NT2/D1 (cell line): ENCODE results near the gene MYO1E.

Experiments
- SUZ12 ChIP-seq: IDR thresholded peaks from 2 replicates; pipeline ENCODE4 v1.6.1; 2011; ENCODE audit not compliant: insufficient read length, insufficient read depth; ENCODE audit errors: extremely low read depth
- ZNF274 ChIP-seq: IDR thresholded peaks from 2 replicates; pipeline ENCODE4 v1.6.1; 2011; ENCODE audit warnings: mild to moderate bottlenecking, low read depth, low read length

DNA sequence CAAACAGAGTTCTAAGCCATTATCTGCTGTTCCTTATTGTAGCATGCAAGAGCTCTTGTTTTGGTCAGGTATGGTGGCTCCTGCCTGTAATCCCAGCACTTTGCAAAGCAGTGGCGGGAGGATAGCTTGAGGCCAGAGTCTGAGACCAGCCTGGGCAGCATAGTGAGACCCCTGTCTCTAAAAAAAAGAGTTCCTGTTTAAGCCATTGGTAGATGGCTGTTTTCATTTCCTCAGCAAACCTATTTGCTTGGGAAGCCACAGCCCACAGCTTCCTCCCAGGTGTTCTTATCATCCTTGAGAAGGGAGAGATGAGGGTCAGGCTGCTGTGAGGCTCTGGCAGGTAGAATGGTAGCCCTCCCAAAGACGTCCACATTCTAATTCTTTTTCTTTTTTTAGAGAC, 40.9 kb upstream of the MYO1E start:
- no peak for TF ChIP-seq SUZ12
- TF ChIP-seq ZNF274: no peak
